ENCODE measurements around the gene SLCO2A1.

The SLCO2A1 gene

DNA sequence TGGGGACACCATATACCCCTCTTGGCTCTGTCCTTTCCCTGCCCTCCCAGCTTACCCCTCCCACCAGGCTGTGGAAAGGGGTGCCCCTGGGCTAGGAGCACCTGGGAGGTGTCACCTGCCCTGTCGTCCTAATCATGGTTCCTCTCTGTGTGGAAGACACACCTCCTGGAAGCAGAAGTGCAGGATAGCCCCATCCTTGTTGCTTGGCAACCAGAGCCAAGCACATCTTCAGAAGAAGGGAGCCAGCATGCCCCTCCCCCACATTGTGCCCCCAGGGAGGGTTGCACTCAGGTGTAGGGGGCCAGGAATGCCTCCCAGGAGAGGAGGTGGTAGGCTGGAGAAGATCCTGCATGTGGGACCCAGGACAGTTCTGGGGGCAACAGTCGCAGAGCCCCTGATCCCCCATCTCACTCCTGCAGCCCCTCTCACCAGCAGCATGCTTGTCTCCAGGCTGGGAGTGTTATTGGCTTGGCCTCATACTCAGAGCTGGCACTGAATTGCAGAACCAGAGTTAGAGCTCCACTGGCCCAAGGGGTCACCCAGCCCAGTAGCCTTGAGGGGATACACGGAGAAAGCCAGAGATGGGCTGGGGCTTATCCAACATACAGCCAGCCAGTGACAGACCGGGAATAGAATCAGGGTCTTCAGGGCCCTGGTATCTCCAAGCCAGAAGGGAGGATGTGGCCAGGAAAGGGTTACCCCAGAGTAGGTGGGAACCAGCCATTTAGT lies 142.5 kb downstream of the SLCO2A1 start:
- DNase-seq (ENCODE audit: low read depth in 1 of 2, low spot score in 1 of 2) = no peak

DNA sequence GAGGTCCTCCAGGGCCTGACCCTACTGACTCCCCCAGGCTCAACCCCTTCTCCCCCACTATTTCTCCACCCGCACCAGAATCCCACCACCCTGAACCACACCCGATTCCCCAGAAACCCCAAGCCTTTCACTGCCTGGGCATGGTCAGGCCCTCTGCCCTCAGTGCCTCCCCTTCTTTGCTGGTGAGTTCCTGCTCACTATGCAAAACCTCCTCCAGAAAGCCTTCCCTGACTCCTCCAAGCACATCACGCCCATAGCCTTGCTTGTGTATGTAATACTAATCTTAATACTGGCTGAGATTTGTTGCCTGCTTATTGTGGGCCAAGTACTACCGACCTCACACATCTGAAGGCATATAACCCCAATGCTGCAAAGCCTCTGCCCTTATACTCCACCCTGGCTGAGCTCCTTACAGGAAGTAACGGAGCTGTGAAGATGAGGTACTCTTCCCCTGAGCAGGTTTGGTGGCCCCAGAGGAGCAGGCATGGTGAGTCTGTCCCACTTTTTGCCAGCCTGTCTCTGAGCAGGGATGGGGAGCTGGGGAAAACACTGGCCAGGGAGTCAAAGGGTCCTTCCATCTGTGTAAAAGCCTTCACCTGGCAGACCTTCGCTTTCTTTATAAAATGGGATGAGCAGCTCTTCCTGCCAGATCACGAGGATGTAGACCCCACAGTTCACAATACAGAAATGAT lies 143.5 kb downstream of the SLCO2A1 start:
- no peak for DNase-seq (ENCODE audit: low read depth in 1 of 2, low spot score in 1 of 2)

DNA sequence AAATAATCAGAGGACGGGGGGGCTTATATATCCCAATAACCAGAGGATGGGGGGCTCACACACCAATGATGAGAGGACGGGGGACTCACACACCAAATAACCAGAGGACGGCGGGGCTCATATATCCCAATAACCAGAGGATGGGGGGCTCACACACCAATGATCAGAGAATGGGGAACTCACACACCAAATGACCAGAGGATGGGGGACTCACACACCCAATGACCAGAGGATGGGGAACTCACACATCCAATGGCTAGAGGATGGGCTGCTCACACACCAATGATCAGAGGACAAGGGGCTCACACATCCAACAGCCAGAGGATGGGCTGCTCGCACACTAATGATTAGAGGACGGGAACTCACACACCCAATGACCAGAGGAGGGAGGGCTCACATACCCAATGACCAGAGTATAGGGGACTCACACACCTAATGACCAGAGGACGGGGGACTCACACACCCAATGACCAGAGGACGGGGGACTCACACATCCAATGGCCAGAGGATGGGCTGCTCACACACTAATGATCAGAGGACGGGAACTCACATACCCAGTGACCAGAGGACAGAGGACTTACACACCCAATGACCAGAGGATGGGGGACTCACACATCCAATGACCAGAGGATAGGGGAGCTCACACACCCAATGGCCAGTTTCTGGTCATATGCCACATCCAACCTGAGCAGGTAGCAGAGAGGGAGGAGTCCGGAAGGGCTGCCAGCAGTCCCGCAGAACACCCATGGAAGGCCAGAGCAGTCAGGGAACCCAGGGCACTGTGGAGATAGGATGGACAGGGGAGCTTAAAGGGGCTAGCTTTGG lies 144.6 kb downstream of the SLCO2A1 start:
- DNase-seq (ENCODE audit: low read depth in 1 of 2, low spot score in 1 of 2) = no peak

DNA sequence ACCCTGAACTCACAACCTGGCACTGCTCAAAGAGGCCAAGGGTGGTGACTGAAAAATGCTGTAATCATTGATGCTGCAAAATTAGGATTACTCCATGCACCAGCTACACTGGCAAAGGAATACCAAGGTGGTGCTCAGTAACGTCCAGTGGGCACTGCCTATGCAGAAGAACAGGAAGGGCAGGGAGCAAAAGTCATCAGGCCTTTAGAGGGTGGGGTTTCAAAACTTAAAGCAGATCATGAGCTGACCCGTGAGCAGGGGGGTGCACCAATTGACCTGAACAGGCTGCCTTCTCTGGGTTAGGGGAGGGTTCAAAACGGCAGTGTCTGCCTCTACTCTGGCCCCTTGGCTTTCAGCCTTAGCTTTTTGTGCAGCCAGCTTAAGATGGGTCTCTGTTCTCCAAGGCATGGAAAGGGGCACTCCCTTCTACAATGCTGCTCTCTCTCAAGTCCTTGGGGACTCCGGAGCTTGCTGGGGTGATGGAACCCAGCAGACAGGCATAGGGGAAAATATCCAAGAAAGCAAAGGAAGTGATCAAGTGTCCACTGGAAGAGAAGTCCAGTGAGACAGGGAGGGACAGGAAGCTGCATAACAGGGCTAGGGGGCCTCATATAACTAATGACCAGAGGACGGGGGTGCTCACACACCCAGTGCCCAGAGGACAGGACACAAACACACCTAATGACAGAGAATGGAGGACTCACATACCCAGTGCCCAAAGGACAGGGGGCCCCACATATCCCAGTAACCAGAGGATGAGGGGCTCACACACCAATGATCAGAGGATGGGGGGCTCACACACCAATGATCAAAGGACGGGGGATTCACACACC lies 145.5 kb downstream of the SLCO2A1 start:
- DNase-seq (ENCODE audit: low read depth in 1 of 2, low spot score in 1 of 2) = no peak

DNA sequence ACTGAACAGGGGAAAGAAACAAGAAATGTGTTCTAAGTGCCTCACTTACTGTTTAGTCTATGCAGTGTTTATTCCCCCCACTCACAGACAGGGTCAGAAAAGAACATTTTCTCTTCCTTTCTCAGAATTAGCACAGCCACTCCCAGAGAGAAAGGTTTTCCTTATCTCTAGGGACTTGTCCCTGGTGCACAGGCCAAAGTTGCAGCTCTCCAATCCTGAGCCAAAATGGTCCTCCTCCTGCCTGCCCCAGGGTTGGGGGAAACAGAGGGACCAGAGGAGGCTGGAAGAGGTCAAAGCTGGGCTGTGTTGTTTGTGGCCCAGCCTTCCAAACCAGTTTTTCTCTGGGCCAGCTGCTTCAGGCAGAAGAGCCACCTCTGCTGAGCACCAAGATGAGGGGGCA lies 146.1 kb downstream of the SLCO2A1 start:
- no peak for DNase-seq (ENCODE audit: low read depth in 1 of 2, low spot score in 1 of 2)

DNA sequence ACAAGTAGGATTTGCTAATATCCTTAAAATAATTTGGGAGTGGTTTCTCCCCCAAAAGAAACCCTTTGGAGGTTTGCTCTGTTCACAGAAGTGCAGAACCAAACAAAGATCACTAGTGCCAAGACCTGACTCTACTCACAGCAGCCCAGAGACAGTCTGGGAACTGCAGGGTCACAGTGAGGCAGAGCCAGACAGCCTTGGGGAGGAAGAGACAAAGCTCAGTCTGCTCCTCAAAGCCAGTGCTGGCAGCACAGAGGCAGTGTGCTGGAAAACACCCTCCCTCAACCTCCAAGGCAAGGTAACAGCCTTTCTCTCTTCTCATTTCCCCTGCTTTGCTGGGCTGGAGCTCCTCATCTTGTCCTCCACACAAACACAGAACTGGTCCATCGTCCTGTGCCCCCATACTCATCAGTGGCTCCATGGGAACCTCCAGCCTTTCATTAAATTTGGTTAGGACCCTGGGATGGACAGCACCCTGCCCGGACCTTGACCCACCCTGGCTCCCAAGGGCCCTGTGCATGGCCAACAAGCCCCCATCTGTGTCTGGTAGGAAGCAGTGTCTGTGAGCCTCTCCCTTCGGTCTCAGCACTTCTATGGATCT lies 146.6 kb downstream of the SLCO2A1 start:
- DNase-seq (ENCODE audit: low read depth in 1 of 2, low spot score in 1 of 2) = no peak

DNA sequence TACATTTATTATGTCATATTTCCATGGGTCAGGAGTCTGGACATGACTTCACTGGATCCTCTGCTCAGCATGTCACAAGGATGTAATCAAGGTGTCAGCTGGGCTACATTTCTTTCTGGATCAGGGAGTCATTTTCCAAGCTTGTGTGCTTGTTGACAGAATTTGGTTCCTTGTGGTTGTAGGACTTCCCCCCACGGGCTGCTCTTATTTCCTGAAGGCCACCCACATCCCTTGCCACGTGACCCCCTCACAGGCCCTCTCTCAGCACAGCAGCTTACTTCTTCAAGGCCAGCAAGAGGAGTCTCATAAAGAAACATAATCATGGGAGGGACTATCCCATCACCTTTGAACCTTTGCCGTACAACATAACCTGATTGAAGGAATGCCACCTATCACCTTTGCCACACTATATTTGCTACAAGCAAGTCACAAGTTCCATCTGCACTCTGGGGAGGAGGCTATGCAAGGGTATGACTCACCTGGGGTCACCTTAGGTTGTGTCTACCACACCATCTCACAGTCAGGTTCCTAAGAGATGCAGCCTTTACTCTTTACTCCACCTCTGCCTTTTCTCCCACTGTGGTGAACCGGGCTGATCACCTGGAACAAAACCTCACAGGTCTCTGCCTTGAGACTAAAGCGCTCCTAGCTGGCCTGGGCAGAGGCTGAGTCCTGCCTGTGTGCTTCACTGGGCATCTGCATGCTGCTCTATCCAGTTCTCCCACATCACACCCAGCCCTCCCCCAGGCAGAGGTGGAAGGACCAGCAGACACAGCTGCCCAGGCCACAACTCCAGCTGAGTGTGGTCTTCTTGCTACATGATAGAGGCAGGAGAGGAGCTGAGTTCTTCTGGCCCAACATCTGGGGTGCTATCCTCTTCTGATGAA lies 147.5 kb downstream of the SLCO2A1 start:
- no peak for DNase-seq (ENCODE audit: low read depth in 1 of 2, low spot score in 1 of 2)

DNA sequence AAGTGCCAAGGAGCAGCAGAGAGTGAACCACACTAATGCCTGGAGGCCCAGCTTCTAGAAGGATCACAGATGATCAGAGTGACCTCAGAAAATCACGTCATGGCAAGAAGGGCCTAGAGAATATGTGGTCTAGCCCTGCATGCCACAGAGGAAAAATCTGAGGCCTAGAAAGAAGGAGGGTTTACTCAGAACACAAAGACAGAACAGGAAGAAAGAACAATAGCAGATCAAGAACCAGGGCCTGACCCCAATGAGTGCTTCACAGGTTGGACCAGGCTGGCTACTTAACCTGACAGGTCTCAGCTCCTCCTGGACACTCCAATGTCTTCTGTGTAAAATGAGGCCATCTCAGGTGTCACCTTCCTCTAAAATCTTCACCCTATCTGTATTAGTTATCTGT lies 148.2 kb downstream of the SLCO2A1 start:
- no peak for DNase-seq (ENCODE audit: low read depth in 1 of 2, low spot score in 1 of 2)

DNA sequence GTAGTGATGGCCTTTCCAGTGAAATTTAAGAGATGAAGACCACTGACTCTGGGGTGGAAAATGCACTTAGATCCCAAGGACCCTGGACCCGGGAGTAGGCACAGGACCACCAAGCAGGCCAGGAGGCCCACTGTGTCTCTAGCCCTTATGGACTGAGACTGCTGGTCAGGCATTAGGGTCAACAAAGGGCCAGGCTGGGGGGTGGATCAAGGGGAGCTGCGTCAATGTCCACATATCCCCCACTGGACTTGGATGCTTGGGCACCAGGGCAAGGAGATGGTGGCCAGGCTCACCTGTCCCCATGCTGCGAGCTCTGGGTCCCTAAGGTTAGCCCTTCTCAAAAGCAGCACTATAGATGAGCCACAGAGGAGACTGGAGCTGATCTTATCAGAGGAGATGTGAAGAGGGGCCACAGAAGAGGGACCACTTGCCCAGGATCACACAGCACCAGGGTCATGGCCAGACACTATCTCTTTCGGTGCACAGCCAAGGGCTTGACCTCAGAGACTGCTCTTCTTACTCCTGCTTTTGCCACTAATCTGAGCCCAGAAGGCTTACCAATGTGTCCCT lies 148.8 kb downstream of the SLCO2A1 start:
- no peak for DNase-seq (ENCODE audit: low read depth in 1 of 2, low spot score in 1 of 2)

DNA sequence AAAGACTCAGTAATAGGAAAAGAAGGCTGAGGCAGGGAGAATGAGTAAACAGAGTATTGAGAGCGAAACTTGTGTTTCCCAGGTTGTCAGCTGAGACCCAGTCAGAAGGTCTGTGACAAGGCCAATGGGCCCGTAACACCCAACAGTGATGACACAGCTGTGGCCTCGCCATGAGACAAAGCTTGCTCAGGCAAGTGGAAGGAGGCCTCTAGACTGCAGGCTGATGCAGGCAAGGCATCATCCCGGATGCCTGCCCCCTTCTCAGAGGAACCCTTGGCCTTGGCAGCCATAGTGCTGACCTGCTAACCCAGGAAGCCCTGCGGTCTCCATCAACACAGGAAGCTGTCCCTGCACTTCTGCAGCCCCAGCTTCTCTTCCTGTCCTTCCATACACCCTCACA lies 149.4 kb downstream of the SLCO2A1 start:
- DNase-seq (ENCODE audit: low read depth in 1 of 2, low spot score in 1 of 2) = no peak

DNA sequence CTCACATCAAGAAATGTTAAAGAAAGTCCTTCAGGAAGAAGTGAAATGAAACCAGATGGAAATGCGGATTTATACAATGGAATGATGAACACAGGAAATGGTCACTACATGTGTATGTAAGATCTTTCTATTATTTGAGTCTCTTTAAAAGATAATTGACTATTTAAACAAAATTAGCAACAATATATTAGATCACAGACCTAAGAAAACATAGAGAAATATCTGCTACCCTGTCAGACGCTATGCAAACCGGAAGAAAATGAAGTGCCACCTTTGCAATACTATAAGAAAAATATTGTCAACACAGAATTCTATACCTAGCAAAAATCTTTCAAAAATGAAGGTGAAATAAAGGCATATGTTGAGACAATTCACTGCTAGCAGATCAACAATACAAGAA lies 151.2 kb downstream of the SLCO2A1 start:
- no peak for DNase-seq (ENCODE audit: low read depth in 1 of 2, low spot score in 1 of 2)

Data from activated CD4-positive, alpha-beta T cell treated with anti-CD3 and anti-CD28 coated beads, Interleukin-2, amount 50 U/mL, for 24 hours (primary cell).